Mucosa of descending colon (tissue), 3 donors: ENCODE measurements around the gene PPP1R8. TPM values are rescaled to one million over a fixed set of nuclear protein-coding genes. Genes with fewer than 3 reads are reported as not detected.

Experiments used
- ATAC-seq: fragments of 200-7000 bp; cut with Tn5 transposase; one replicate; pipeline ENCODE4 v1.9.1; 2020; ENCODE audit warnings: mild to moderate bottlenecking, moderate library complexity
- DNase-seq, 3 donors: peaks; one replicate each; pipeline ENCODE4 v3.0.0-alpha.2; 2020
- H3K36me3 ChIP-seq: fragments of 200-600 bp; one replicate; pipeline ENCODE4 v1.8.0; 2021; ENCODE audit warnings: low read depth, mild to moderate bottlenecking
- H3K4me1 ChIP-seq: fragments of 200-600 bp; one replicate; pipeline ENCODE4 v1.8.0; 2021; ENCODE audit warnings: low read depth, mild to moderate bottlenecking
- H3K4me3 ChIP-seq: fragments of 200-600 bp; one replicate; pipeline ENCODE4 v1.8.0; 2021; ENCODE audit warnings: mild to moderate bottlenecking
- H3K9me3 ChIP-seq: fragments of 200-600 bp; one replicate; pipeline ENCODE4 v1.8.0; 2021; ENCODE audit warnings: mild to moderate bottlenecking
- intact Hi-C, 2 donors: fragments of 100-400 bp; cut with DNase I in 1 of 2; cut with micrococcal nuclease in 1 of 2; formaldehyde crosslinking; loops; one replicate each; pipeline versions ENCODE4 v1.11.0 to v1.11.1; 2022; cut with DNase I, micrococcal nuclease
- total RNA-seq, 3 donors: library from RNA; stranded (reverse); fragmentation: NEBNext Ultra II Directional in 2 of 3; extraction: Animal tissue kit (Norgen Biotek cat#: 25700) in 2 of 3; gene quantifications; one replicate each; pipeline versions ENCODE4 v1.2.1 to v1.2.4, GENCODE V29; 2021 to 2023
- TF ChIP-seq, protein P1 (sequence below): fragments of 200-600 bp; IDR thresholded peaks from one replicate; pipeline ENCODE4 v1.8.0; 2022; ENCODE audit warnings: antibody characterized with exemption, mild to moderate bottlenecking
- donor health status: DM: no; HTN: no; CAD: no; lungs with moderate emphysema.
- donor health status: DM: no; HTN: no; CAD: no.
- donor health status: DM: no; HTN: yes; CAD: no.

Gene PPP1R8
- total RNA-seq, 3 donors from 2014 or later, result 29.1 to 33.7 (median 31.0) TPM

DNA sequence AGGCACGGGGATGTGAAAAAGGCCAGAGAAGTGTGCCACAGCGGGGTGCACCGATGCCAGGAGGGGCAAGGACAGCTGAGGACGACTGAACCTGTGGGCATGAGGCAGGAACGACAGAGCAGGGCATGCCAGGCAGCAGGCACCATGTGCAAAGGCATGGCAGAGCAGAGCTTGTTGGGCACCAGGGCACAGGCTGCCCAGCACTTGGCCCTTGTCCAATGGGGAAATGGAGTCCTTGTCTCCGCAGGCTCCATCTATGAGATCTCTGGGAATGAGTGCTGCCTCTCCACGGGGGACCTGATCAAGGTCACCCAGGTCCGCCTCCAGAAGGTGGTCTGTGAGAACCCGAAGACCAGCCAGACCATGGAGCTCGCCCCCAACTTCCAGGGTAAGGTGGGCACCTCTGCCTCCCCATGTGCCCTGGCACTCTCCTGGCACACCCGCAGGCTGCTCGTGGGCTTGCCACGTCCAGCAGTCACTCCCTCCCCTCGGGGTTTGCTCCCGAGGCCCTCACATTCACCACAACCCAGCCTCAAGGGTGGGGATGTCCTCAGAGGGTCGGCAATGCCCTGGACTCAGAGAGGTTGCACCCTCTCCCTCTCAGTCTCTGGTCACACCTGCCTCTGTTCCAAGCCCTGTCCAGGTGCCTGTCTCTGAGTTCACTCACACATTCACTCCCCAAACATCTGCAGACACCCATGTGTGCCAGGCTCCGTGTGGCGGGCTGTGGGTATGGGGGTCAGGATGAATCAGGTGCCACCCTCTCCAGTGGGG, 45.9 kb downstream of the PPP1R8 start:
- no peaks in the 10 kb centered on the region for H3K36me3 ChIP-seq
- intact Hi-C loops, result no loop called here
- no peak for ATAC-seq
- H3K4me3 ChIP-seq, result no peak overlapping the region
- no peaks in the 10 kb centered on the region for H3K9me3 ChIP-seq
- H3K4me1 ChIP-seq, result peaks cover 13% of the 10 kb centered on the region
- TF ChIP-seq, protein P1, sequence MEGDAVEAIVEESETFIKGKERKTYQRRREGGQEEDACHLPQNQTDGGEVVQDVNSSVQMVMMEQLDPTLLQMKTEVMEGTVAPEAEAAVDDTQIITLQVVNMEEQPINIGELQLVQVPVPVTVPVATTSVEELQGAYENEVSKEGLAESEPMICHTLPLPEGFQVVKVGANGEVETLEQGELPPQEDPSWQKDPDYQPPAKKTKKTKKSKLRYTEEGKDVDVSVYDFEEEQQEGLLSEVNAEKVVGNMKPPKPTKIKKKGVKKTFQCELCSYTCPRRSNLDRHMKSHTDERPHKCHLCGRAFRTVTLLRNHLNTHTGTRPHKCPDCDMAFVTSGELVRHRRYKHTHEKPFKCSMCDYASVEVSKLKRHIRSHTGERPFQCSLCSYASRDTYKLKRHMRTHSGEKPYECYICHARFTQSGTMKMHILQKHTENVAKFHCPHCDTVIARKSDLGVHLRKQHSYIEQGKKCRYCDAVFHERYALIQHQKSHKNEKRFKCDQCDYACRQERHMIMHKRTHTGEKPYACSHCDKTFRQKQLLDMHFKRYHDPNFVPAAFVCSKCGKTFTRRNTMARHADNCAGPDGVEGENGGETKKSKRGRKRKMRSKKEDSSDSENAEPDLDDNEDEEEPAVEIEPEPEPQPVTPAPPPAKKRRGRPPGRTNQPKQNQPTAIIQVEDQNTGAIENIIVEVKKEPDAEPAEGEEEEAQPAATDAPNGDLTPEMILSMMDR, result no peak
- peak in 1 of 3 donors; percentile 51 for DNase-seq

DNA sequence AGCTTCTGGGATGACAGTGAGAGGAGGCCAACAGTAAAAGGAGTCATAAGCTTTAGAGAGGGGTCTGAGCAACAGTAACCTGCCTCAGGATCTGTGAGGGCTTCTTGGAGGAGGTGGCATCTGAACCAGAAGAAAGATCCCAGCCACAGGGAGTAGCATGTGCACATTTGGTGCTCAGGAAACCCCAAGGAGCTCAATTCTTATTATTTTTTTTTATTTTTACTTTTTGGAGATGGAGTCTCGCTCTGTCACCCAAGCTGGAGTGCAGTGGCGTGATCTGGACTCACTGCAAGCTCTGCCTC, 46.5 kb downstream of the PPP1R8 start:
- TF ChIP-seq, protein P1, result no peak
- H3K4me3 ChIP-seq, result no peak overlapping the region

DNA sequence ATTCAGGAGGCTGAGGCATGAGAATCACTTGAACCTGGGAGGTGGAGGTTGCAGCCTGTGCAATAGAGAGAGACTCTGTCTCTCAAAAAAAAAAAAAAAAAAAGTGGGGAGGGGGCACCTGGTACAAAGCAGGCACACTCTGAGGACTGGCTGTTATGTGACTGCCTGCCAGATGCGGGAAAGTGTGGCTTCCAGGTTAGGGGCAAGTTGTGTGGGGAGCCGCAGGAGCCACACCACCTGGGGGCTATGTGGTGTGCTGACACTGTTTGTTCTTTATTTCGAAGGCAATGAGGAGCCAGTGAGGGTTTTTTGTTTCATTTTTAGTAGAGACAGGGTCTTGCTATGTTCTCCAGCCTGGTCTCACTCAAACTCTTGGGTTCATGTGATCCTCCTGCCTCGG, 47.5 kb downstream of the PPP1R8 start:
- TF ChIP-seq, protein P1, result no peak
- DNase-seq, result peak in 1 of 3 donors; percentile 33
- Histone ChIP-seq H3K4me1 (peaks cover 7% of the 10 kb centered on the region), H3K36me3 (no peaks in the 10 kb centered on the region), H3K9me3 (no peaks in the 10 kb centered on the region), H3K4me3 (no peak overlapping the region)
- ATAC-seq, result no peak
- intact Hi-C loops, result no loop called here

More for the DNA sequence above, 46.5 kb downstream of the PPP1R8 start:
- Histone ChIP-seq H3K36me3 (no peaks in the 10 kb centered on the region), H3K4me1 (peaks cover 13% of the 10 kb centered on the region), H3K9me3 (no peaks in the 10 kb centered on the region)
- intact Hi-C loops, result no loop called here
- no peak for DNase-seq
- ATAC-seq, result no peak

DNA sequence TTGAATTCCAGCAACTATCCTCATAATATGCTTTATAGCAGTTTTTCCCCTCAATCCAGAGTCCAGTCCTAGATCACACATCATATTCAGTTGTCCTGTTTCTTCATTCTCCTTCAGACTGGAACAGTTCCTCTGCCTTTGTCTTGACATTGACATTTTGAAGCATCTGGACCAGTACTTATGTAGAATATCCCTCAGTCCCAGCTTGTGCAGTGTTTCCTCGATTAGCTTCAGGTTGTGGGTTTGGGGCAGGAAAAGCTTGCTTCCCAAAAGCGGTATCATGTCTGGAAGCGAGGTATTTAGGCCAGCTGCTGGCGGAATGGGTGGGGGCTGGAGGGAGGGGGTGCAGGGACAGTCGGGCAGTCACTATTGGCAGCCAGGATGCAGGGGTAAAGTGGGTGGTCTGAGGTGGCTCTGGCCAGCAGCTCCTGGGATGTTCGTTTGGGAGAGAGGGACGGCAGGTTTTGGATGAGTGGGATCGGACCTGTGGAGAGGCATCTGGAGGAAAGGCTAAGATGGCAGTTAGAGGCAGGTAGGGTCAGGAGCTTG, 48.3 kb downstream of the PPP1R8 start:
- peaks cover 5% of the 10 kb centered on the region for H3K4me1 ChIP-seq
- intact Hi-C loops, result no loop called here

DNA sequence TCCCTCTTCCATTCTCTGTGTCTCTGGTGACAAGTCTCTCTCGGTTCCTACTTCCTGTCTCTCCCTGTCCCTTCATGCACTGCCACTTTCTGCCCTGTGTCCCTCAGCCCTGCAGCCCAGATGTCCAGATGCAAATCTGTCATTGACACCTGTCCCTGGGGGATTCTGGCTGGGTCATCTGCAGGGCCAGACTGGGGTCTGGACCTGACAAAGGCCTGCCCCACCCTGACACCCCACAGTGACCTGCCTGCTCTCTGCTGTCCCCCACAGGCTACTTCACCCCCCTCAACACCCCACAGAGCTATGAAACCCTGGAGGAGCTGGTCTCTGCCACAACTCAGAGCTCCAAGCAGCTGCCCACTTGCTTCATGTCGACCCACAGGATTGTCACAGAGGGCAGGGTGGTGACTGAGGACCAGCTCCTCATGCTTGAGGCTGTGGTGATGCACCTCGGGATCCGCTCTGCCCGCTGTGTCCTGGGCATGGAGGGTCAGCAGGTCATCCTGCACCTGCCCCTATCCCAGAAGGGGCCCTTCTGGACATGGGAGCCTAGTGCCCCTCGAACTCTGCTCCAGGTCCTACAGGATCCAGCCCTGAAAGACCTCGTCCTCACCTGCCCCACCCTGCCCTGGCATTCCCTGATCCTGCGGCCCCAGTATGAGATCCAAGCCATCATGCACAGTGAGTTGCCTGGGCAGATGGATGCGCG, 48.9 kb downstream of the PPP1R8 start:
- ATAC-seq (no peak), DNase-seq (peak in 1 of 3 donors; percentile 48)
- intact Hi-C loops, result no loop called here
- TF ChIP-seq, protein P1, result no peak
- peaks cover 5% of the 10 kb centered on the region for H3K4me1 ChIP-seq
- H3K4me3 ChIP-seq, result no peak overlapping the region
- no peaks in the 10 kb centered on the region for H3K36me3 ChIP-seq
- no peaks in the 10 kb centered on the region for H3K9me3 ChIP-seq

More for the DNA sequence above, 48.3 kb downstream of the PPP1R8 start:
- H3K4me3 ChIP-seq, result no peak overlapping the region
- TF ChIP-seq, protein P1, result no peak
- H3K36me3 ChIP-seq, result no peaks in the 10 kb centered on the region
- ATAC-seq (no peak), DNase-seq (peak in 1 of 3 donors; percentile 22)
- no peaks in the 10 kb centered on the region for H3K9me3 ChIP-seq
